Peyer's patch (tissue), 4 donors: ENCODE measurements around the gene PBLD. TPM values are rescaled to one million over a fixed set of nuclear protein-coding genes. Genes with fewer than 3 reads are reported as not detected.

Experiments
- DNase-seq, 3 donors: peaks; one replicate each; pipeline ENCODE4 v3.0.0-alpha.2; 2017 to 2019
- H3K27ac ChIP-seq, 4 donors: fragments of 200-600 bp; sonication (generic); one replicate each; pipeline ENCODE4 v1.5.1; 2016 to 2019
- H3K27me3 ChIP-seq, 2 donors: fragments of 200-600 bp; sonication (generic); one replicate each; pipeline ENCODE4 v1.5.1; 2019
- H3K36me3 ChIP-seq, 3 donors: fragments of 200-600 bp; sonication (generic); one replicate each; pipeline ENCODE4 v1.5.1; 2016 to 2019
- H3K4me1 ChIP-seq, 4 donors: fragments of 200-600 bp; sonication (generic); one replicate each; pipeline ENCODE4 v1.5.1; 2016 to 2019
- H3K4me3 ChIP-seq, 4 donors: fragments of 200-600 bp; sonication (generic); 1 replicate in 3 of 4; 2 replicates in 1 of 4; pipeline ENCODE4 v1.5.1; 2016 to 2019; ENCODE audit warnings: mild to moderate bottlenecking in 1 of 4
- H3K9me3 ChIP-seq, 4 donors: fragments of 200-600 bp; sonication (generic); one replicate each; pipeline ENCODE4 v1.5.1; 2016 to 2019; ENCODE audit warnings: mild to moderate bottlenecking in 1 of 4
- POLR2A ChIP-seq, 2 donors: fragments of 450-650 bp; IDR thresholded peaks; one replicate each; pipeline ENCODE4 v1.5.1; 2017; ENCODE audit warnings: antibody characterized with exemption in 2 of 2, mild to moderate bottlenecking in 2 of 2, moderate library complexity in 2 of 2
- total RNA-seq, 4 donors: library from RNA; depleted of rRNA; stranded (reverse); fragments of >200 nt; gene quantifications; one replicate each; pipeline ENCODE4 v1.1.0, GENCODE V29; 2016
- TF ChIP-seq, protein P1 (sequence below), 6 experiments: fragments of 450-650 bp in 4 of 6; fragments of 200-600 bp in 2 of 6; sonication (generic) in 1 of 6; IDR thresholded peaks; one replicate each; pipeline ENCODE4 v1.5.1; 2017 to 2019; ENCODE audit warnings: antibody characterized with exemption in 6 of 6, mild to moderate bottlenecking in 3 of 6, moderate library complexity in 1 of 6

The PBLD gene
- total RNA-seq, 4 donors from 2014 or later = 30.5 to 241 (median 182) TPM

DNA sequence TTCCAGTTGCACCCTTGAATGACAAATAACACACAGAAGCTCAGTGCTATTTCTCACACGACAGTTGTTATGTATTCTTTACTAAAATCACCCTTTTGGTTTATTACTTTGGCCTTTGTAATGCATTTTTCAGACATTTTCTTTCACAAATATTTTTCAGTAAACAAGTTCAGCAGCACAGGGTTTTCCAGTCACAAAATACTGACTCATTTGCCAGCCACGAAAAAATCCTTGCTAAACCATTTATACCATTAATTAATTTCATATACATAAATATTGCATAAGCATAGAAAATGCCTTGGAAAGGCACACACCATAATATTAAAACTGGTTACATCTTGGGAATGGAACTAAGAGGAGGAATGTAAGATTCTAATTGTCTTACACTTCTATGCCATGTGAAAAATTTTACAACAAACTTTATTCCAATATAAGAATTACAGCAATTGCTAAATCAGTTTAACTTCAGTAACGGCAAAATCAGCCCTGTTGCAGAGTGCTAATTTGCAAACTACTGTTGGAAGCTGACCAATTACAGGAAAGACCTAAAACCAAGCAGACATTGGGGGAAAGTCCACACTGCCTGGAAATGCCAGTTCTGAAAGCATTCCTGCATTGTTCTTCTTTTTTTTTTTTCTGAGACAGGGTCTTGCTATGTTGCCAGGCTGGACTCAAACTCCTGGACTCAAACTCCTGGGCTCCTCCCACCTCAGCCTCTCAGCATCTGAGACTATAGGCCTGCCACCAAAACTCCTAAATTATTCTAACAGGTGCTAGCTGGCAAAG lies 31.6 kb upstream of the PBLD start:
- peaks cover 0 to 37% (median 0%) of the 10 kb centered on the region in 3 donors for H3K36me3 ChIP-seq
- no peak overlapping the region for H3K27ac ChIP-seq
- no peaks in the 10 kb centered on the region for H3K4me1 ChIP-seq
- H3K9me3 ChIP-seq = no peaks in the 10 kb centered on the region
- no peaks in the 10 kb centered on the region for H3K27me3 ChIP-seq
- TF ChIP-seq POLR2A (IDR thresholded peaks at IDR 0.05) = no peak
- TF ChIP-seq, protein P1, sequence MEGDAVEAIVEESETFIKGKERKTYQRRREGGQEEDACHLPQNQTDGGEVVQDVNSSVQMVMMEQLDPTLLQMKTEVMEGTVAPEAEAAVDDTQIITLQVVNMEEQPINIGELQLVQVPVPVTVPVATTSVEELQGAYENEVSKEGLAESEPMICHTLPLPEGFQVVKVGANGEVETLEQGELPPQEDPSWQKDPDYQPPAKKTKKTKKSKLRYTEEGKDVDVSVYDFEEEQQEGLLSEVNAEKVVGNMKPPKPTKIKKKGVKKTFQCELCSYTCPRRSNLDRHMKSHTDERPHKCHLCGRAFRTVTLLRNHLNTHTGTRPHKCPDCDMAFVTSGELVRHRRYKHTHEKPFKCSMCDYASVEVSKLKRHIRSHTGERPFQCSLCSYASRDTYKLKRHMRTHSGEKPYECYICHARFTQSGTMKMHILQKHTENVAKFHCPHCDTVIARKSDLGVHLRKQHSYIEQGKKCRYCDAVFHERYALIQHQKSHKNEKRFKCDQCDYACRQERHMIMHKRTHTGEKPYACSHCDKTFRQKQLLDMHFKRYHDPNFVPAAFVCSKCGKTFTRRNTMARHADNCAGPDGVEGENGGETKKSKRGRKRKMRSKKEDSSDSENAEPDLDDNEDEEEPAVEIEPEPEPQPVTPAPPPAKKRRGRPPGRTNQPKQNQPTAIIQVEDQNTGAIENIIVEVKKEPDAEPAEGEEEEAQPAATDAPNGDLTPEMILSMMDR (IDR thresholded peaks at IDR 0.05) = no peak
- no peak for DNase-seq
- H3K4me3 ChIP-seq = no peak overlapping the region

DNA sequence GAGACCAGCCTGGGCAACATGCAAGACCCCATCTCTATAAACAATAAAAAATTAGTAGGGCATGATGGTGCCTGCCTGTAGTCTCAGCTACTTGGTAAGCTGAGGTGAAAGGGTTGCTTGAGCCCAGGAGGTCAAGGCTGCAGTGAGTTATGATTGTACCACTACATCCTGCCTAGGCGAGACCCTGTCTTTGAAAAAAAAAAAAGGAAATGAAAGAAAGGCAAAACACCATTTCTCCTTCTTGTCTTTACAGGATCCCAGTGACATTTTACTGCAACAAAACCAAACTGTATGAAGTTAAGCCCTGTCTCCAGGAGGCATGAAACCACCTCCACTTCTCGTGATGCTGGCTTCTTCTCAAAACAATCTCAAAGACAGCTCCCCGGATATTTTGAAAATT lies 29.9 kb upstream of the PBLD start:
- H3K9me3 ChIP-seq = no peaks in the 10 kb centered on the region
- no peaks in the 10 kb centered on the region for H3K4me1 ChIP-seq
- TF ChIP-seq, protein P1 (IDR thresholded peaks at IDR 0.05) = no peak
- TF ChIP-seq POLR2A (IDR thresholded peaks at IDR 0.05) = no peak
- H3K36me3 ChIP-seq = peaks cover 0 to 42% (median 0%) of the 10 kb centered on the region in 3 donors
- no peaks in the 10 kb centered on the region for H3K27me3 ChIP-seq
- no peak overlapping the region for H3K27ac ChIP-seq
- H3K4me3 ChIP-seq = no peak overlapping the region
- no peak for DNase-seq

DNA sequence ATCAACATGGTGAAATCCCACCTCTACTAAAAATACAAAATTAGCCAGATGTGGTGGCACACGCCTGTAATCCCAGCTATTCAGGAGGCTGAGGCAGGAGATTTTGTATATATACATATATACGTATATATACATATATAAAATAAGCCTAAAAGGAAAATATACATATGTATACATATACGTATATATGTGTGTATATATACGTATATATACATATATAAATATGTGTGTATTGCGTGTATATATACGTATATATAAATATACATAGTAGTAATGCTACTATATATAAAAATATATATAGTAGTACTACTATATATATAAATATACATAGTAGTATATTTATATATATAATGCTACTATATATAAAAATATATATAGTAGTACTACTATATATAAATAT lies 26.5 kb upstream of the PBLD start:
- peaks cover 0 to 54% (median 0%) of the 10 kb centered on the region in 3 donors for H3K36me3 ChIP-seq
- no peak for TF ChIP-seq POLR2A (IDR thresholded peaks at IDR 0.05)
- TF ChIP-seq, protein P1 (IDR thresholded peaks at IDR 0.05) = no peak
- no peak overlapping the region for H3K4me3 ChIP-seq
- H3K27ac ChIP-seq = no peak overlapping the region
- H3K9me3 ChIP-seq = no peaks in the 10 kb centered on the region
- no peak for DNase-seq
- H3K27me3 ChIP-seq = no peaks in the 10 kb centered on the region
- H3K4me1 ChIP-seq = no peaks in the 10 kb centered on the region

- DNase-seq = no peak
- peaks cover 0 to 68% (median 0%) of the 10 kb centered on the region in 3 donors for H3K36me3 ChIP-seq
- TF ChIP-seq, protein P1 (IDR thresholded peaks at IDR 0.05) = no peak
- no peak for TF ChIP-seq POLR2A (IDR thresholded peaks at IDR 0.05)
Measured at GRCh38 chr10:68353537-68353936, 20.8 kb upstream of the PBLD start.

DNA sequence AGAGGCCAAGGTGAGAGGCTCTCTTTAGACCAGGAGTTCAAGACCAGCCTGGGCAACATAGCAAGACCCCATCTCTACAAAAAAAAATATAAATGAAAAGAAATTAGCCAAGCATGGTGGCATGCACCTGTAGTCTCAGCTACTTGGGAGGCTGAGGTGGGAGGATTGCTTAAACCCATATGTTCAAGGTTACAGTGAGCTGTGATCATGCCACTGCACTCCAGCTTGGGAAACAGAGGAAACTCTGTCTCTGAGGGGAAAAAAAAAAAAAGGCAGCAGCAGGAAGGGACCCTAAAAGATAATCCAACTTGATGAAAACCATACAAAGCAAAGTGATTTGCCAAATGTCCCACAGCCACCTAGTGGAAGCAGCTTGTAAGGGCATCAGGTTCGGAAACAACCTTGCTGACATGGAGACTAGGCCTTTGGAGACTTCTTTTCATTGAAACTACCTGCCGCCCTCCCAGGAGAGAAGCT lies 15.6 kb upstream of the PBLD start:
- TF ChIP-seq, protein P1 (IDR thresholded peaks at IDR 0.05) = peak; percentile 13 to 69 (median 63)
- TF ChIP-seq POLR2A (IDR thresholded peaks at IDR 0.05) = no peak
- peak in 1 of 3 donors; percentile 73 for DNase-seq
- Histone ChIP-seq H3K4me1 (no peaks in the 10 kb centered on the region), H3K4me3 (no peak overlapping the region), H3K27ac (no peak overlapping the region), H3K9me3 (no peaks in the 10 kb centered on the region), H3K36me3 (peaks cover 0 to 75% (median 0%) of the 10 kb centered on the region in 3 donors), H3K27me3 (no peaks in the 10 kb centered on the region)

More at GRCh38 chr10:68353537-68353936, 20.8 kb upstream of the PBLD start:
- H3K4me1 ChIP-seq = no peaks in the 10 kb centered on the region
- H3K27ac ChIP-seq = no peak overlapping the region
- H3K4me3 ChIP-seq = no peak overlapping the region
- no peaks in the 10 kb centered on the region for H3K9me3 ChIP-seq
- H3K27me3 ChIP-seq = no peaks in the 10 kb centered on the region
